ENCODE results near the gene FAM24A. TPM values are rescaled to one million over a fixed set of nuclear protein-coding genes. Genes with fewer than 3 reads are reported as not detected.

The FAM24A gene
- not detected in 2 replicates for total RNA-seq

DNA sequence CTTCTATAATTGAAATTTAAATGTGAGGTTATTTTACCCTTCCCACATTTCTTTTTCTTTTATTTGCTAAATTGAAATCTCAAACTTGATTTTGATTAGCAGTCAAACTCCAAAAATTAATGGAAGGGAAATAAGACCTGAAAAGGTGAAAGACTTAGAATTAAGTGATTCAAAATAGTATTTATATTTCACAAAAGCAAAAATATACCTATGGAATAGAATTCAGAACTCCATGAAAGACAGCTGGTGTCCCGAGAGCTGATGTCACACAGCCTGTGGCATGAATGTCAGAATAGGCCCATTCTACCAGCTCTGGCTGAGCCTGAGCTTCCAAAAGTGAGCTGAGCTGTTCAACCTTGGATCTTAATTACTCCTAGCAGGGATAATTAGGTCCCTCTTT is at the start of gene FAM24A:
Gene FAM24A (plus strand): TSS at position 301 of the 400 bp plus-strand sequence. CDS start 1,025 bp downstream, outside the sequence.

DNA sequence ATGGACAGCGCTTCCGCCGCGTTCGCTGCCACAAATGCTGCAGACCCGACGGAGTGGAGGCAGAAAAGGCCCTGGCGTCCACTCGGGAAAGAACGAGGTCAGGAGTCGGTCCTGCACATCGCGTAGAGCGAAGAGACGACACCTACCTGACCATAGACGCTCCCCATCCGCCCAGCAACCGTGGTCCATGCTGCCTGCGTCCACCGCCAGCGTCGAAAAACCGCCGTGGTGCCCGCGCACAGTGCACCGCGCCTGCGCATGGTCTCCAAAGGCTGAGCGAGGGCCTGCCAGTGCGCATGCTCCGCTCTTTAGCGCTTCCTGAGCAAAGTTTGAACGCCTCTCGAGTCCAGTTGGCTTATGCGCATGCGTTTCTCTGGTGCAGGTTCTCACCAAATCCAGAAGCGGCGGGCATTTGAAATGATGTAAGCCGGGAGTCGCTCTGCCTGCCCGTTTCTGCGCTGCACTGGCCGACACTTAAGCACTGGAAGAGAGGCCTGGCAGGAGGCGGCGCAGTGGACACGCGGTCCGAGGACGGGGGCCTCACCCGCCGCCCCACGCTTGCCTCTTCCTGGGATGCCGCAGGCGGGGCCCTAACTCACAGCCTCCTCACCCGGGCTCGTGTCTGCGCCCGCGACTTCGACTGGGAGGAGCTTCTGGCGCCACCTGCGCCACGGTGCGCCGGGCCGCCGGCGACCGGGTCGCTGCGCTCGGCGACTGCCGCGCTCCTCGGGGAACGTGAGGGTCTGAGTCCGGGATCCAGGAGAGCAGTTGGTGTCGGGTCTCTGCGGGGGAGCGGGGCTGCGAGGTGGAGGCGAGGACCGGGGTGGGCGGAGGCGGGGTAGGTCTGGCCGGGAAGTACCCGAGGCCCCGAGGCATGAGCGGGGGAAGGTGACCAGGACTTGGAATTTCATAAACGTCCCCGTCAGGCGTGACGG is 30.8 kb upstream of the FAM24A start, which contains the start of gene FAM24B:
Gene FAM24B (minus strand): TSS at position 243 of the 935 bp plus-strand sequence. CDS start 29,066 bp downstream, outside the sequence.

DNA sequence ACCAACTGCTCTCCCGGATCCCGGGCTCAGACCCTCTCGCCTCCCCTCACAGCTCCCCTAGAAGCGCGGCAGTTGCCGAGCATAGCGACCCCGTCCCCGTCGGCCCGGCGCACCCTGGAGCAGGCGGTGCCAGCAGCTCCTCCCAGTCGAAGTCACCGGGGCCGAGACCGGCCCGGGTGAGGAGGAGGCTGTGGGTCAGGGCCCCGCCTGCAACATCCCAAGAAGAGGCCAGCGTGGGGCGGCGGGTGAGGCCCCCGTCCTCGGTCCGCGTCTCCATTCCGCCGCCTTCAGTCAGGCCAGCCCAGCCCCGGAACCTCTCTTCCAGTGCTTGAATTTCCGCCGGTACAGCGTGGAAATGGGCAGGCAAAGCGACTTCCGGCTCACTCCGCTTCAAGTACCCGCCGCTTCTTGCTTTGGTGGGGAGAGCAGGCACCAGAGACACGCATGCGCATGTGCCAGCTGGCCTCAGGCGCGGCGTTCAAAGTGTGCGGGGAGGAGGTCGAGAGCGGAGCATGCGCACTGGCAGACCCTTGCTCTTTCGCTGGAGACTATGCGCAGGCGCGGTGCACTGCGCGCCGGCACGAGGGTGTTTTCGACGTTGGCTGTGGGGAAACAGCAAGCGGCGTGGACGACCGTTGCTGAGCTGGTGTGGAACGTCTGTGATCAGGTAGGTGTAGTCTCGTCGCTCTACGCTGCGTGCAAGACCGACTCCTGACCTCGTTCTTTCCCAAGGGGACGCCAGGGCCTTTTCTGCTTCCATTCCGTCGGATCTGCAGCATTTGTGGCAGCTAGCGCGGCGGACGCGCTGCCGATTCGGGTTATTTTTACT is 43.7 kb downstream of the FAM24A start, which contains the start of gene C10orf88:
Gene C10orf88 (minus strand): TSS at position 326 of the 829 bp plus-strand sequence. CDS start 49 bp downstream, at position 277.

Other genes starting within 250 kb of the FAM24A start
- not detected in 2 replicates for gene C10orf120, start 210.8 kb upstream of the FAM24A start, total RNA-seq
- gene CUZD1, start 64.8 kb upstream of the FAM24A start, total RNA-seq: 0.65 and 1.1 TPM in 2 replicates
- 4.0 and 4.2 TPM in 2 replicates for gene FAM24B, start 31.0 kb upstream of the FAM24A start, total RNA-seq
- gene C10orf88, start 43.6 kb downstream of the FAM24A start, total RNA-seq: 9.1 and 21.5 TPM in 2 replicates
- gene PSTK, start 69.8 kb downstream of the FAM24A start, total RNA-seq: 1.5 and 2.0 TPM in 2 replicates
- gene IKZF5, start 98.2 kb downstream of the FAM24A start, total RNA-seq: 1.8 and 4.8 TPM in 2 replicates
- 2.1 and 4.0 TPM in 2 replicates for gene ACADSB, start 98.4 kb downstream of the FAM24A start, total RNA-seq
- gene HMX3, start 225.4 kb downstream of the FAM24A start, total RNA-seq: 0.16 TPM in 1 of 2 replicates, not detected in the other
- gene HMX2, start 237.5 kb downstream of the FAM24A start, total RNA-seq: not detected in 2 replicates
- gene BUB3, start 243.8 kb downstream of the FAM24A start, total RNA-seq: 181 and 232 TPM in 2 replicates